HG02763 (cell line): Measurements from ENCODE around the gene DNAJC13.
A peak's percentile ranks its signal among the peaks of the same experiment; 100 is the strongest.

ENCODE experiments used
- ATAC-seq: cut with Tn5 transposase; IDR thresholded peaks from one replicate; pipeline ENCODE4 v1.9.1; 2021; ENCODE audit warnings: mild to moderate bottlenecking, moderate library complexity; ENCODE audit not compliant: unreplicated experiment

Gene DNAJC13

DNA sequence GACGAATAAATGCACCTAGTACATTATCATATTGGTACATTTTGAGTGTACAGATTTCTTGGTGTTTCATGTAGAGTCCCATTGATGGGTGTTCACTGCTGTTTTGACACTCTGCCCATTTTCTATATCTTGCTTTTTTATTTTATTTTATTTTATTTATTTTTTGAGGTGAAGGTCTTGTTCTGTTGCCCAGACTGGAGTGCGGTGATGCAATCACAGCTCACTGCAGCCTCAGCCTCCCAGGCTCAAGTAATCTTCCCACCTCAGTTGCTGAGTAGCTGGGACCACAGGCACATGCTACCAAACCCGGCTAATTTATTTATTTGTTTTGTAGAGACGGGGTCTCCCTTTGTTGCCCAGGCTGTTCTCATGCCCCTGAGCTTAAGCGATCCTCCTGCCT is 44.2 kb downstream of the DNAJC13 start:
- no peak for ATAC-seq

DNA sequence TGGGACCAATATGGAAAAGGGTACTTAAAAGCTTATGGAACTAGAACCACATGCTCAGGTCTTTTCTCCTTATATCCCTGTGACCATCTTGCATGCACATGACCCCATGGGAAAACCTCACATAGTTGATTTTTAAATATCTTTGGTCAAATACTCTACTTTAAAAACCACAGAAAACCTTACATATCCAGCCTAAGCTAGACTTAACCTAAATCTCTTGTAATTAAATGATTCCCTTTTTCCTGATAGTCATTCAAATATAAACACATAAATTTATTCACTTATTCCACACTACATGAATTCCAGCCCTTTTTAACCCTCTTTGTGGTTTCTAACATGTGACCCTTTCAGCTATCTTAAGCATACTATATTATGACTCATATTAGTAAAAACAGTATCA is 46.8 kb downstream of the DNAJC13 start:
- ATAC-seq: no peak

DNA sequence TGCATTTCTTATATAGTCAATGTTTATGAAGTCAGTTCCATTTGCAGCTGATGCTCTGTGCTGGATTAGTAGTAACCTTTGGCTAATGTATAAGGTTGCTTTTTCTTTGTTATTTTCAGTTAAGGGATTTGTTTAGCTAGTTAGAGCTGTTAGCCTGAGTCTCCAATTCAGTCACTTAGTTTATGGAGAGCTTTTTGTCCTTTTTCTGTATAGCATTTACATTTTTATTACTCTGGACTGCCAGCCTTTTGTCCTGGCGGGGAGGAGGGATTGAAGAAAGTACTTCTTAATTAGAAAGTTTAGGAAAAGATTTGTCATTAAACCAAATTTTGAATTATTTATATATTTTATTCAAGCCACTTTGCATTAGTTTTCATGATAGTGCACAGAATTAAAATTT is 52.0 kb downstream of the DNAJC13 start:
- no peak for ATAC-seq

DNA sequence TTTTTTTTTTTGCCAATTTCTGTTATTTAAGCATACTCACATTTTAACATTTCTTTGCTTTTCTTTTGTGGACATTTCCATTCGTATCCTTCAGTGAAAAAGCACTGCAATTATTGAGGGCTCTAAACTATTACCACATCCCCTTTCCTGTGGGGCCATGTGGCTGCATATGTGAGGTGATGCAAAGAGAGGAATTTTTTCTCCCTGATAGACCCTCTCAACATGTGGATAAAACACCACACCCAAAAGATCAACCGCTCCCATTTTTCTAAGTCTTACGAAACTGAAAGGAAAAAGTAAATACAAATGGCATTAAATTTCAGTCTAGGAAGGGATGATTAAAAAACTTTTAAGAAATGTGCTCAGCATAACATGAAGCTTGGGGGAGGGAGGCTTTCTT is 68.8 kb downstream of the DNAJC13 start:
- ATAC-seq: no peak

DNA sequence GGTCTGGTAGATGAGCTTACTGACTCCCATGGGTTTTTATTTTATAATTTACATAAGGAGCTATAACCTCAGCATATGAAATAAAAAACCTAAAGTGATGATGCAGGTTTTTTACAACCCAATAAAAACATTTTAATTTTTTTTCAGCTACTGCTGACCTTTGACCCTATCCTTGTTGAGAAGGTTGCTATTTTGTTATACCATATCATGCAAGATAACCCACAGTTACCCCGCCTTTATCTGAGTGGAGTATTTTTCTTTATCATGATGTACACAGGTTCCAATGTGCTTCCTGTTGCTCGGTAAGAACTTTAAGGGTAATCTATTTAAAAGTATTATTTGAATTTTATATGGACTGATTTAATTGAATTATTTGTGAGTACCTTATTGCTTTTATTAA is 70.8 kb downstream of the DNAJC13 start:
- ATAC-seq: no peak

DNA sequence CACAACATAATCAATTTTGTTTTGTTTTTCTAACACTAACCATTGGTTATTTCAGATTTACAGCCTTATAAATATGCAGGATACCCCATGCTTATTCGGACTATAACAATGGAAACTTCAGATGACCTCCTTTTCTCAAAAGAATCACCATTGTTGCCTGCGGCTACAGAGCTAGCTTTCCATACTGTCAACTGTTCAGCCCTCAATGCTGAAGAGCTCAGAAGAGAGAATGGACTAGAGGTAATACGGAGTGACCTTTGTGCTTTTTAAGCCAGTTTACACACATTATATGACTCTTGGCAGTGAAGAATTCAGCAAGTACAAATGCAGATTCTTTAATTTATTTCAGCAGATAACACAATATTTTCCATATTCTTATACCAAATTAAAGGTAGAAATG is 81.8 kb downstream of the DNAJC13 start:
- ATAC-seq: no peak

DNA sequence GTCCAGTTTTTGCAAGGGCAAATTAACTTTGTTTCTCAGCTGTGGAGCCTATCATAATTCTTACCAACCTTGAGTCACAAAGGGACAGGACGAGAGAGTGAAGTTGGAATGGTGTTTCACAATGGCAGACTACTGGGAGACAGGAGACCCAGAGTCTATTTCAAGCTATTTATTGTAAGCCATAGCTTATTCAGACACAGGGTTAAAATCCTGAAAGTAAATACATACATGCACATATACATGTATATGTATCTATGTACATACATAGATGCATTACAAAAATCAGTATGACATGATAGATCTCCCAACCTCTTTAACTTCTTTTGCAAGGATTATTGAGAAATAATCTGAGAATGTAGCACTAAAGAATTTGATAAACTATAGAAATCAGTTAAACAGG is 86.3 kb downstream of the DNAJC13 start:
- no peak for ATAC-seq

DNA sequence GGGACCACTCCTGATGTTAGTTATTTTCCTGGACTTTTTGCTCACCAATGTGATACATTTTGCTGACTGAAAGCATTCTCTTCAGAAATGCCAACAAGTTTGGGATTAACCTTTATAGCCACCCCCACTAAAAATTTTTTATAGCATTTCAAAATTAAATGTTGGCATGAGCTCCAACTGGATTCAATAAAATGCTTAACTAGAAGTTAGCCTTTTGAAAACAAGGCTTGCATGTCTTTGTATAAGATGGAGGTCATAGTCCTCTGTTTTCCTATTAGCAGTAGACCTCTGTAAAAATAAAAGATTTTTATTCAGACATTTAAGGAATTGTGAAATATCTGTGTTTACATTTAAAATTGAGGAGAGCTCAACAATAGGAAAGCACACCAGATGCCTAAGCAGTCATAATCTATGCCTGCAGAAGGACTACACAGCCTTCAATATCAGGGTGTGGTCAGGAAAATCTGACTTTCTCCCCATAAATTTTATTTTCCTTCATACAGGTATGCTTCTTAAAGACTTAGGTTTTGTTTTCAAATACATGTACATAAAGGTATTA is 87.2 kb downstream of the DNAJC13 start:
- no peak for ATAC-seq

DNA sequence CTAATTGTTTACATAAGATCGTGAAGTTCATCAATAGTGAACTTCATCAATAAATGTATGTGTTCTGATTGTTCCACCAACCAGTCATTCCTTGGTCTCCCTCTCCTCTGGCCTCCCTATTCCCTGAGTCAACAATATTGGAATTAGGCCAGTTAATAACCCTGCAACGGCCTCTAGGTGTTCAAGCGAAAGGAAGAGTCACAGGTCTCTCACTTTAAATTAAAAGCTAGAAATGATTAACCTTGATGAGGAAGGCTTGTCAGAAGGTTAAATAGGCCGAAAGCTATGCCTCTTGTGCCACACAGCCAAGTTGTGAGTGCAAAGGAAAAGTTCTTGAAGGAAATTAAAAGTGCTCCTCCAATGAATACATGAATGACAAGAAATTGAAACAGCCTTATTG is 90.4 kb downstream of the DNAJC13 start:
- no peak for ATAC-seq

DNA sequence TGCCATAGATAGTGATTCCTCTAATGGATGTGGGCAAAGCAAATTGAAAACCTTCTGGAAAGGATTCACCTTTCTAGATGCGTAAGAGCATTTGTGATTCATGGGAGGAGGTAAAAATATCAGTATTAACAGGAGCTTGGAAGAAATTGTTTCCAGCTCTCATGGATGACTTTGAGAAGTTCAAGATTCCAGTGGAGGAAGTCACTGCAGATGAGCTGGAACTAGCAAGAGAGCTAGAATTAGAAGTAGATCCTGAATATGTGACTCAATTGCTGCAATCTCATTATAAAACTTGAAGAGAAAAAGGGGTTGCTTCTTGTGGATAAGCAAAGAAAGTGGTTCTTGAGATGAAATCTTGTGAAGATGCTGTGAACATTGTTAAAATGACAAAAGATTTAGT is 91.8 kb downstream of the DNAJC13 start:
- ATAC-seq: no peak

DNA sequence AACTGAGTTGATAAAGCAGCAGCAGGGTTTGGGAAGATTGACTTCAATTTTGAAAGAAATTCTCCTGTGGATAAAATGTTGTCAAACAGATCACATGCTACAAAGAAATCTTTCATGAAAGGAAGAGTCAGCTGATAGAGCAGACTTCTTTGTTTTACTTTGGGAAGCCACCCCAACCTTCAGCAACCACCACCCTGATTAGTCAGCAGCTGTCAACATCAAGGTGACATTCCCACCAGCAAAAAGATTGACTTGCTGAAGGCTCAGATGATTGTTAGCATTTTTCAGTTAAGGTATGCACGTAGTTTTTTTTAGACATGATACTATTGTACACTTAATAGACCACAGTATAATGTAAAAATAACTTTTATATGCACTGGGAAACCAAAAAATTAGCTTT is 92.2 kb downstream of the DNAJC13 start:
- ATAC-seq: no peak

DNA sequence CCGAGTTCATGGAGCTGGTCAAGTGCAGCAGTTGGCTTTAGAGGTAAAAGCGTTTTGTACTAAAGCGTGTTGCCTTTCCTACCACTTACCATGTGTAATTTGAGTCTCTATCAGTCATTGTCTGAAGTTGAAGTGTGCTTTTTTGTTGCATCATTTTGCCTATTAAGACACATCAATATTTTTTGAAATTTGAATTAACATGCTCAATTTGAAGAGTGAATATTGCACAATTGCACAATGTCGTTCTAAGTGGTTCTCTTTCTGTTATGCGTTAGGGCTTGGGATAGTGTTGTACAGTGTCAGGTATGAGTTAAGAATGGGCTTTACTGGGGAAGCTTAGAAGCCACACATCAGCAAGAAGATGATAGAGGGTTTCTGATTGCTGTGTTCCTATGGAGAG is 95.8 kb downstream of the DNAJC13 start:
- ATAC-seq: no peak

DNA sequence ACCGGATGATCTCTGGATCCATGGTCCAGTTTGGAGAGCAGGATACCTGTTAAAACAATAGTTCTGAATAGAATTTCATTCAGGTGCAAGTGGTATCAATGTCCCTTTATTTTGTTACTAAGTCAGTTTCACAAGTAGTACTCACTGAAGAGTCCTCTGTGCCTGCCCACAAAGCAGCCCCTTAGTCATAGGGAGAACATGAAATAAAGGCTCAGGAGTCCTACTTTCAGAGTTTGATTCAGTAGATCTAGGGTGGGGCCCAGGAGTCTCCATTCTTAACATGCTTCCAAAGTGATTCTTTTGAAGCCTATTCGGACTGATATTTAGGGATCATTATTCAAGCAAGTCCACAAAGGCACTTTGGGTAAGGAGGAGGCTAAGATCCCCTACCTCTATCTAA is 100.0 kb downstream of the DNAJC13 start:
- ATAC-seq: no peak

DNA sequence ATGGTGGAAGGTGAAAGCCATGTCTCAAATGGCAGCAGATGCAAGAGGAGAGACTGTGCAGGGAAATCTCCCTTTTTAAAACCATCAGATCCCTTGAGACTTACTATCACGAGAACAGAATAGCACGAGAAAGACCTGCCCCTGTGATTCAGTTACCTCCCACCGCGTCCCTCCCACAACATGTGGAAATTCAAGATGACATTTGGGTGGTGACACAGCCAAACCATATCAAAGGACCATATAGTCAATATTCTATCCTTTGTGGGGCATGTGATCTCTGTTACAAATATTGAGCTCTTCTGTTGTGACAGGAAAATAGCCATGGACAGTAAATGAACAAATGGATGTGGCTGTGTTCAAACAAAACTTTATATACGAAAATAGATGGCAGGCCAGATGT is 102.6 kb downstream of the DNAJC13 start:
- no peak for ATAC-seq

DNA sequence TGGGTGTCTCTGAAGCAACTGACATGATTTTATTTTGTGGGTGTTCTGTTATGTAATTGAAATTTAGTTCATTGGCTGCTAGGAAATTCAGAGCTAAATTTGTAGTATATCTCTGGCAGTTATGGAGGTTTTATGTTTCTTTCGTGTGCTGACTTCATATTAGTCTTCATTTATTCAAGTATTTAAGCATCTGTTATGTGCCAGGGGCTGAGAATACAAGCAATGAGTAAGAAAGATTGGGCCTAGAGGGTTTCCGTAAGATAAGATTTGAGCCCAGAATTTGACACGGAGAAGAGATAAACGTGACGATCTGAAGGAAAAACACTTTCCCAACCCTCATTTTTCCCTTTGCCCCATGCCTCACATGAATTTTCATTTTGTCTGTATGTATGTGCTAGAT is 104.6 kb downstream of the DNAJC13 start:
- ATAC-seq: no peak

DNA sequence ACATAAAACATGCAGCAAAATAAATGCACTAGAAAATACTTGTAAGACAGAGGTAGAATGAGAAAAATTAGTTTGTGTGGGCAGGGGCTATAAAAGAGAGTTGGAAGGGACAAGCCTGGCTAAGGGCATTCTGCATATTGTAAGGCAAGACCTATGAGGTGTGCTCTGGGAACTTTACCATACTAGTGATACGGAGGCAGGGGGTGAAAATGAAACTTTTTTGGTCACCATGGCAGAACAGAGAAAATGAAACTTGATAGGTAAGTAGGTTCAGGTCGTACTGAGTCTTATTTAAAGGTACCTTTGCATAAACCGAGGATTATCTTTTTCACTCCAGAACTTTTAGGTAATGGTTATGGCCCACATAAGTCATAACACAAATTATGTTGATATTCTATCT is 105.1 kb downstream of the DNAJC13 start:
- ATAC-seq: peak; percentile 78

DNA sequence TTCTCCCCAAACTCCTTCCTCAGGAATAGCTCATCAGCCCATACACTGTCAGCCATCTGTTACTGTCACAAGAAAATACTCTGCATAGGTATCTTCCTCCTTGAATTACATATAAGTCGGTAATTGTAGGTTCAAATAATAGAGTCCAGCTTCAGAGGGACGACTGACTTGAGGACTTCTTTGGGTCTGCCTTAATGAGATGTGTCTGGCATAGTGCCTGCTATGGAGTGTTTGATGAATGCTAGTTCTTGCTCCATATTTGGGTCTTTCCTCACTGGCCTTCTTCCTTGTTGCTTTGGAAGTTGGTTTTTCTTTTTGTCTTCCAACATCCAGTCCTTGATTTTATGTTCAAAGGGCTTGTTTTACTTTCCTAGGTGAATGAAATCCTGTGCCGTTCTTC is 113.3 kb downstream of the DNAJC13 start:
- no peak for ATAC-seq

DNA sequence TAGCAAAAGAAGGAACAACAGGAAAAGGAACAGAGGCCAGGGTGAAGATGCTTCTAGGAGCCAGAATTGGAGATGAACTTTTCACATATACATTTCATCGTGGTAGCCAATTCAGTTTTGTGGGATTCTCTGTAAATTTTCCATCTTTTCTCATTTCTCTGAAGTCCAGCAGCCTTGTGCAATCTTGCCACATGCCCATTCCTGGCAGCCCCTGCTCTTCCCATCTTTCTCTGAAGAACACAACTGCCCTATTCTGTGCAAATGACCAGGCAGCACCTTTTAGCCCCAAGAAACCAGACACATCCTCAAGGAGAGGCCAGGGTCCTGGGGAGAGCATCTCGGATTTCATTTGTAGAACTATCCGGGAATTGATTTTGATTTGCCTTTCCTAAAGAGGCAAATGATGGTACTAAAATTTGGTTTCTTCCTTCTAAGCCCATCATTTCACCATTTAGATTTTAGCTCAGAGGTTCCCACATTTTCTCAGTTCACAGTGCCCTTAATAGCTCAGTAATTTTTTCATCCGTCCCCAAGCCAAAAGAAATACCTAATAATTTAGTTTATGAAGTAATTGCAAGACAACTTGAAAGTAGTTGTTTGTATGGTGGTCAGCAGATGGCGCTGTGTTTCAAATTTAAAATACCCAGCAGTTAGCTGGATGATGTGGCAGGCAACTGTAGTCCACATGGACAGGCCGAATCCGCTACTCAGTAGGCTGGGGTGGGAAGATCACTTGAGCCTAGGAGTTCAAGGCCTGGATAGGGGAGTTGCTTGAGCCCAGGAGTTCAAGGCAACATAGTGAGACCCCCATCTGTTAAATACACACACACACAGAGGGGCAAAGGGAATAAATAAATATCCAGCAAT is 118.5 kb downstream of the DNAJC13 start:
- no peak for ATAC-seq

DNA sequence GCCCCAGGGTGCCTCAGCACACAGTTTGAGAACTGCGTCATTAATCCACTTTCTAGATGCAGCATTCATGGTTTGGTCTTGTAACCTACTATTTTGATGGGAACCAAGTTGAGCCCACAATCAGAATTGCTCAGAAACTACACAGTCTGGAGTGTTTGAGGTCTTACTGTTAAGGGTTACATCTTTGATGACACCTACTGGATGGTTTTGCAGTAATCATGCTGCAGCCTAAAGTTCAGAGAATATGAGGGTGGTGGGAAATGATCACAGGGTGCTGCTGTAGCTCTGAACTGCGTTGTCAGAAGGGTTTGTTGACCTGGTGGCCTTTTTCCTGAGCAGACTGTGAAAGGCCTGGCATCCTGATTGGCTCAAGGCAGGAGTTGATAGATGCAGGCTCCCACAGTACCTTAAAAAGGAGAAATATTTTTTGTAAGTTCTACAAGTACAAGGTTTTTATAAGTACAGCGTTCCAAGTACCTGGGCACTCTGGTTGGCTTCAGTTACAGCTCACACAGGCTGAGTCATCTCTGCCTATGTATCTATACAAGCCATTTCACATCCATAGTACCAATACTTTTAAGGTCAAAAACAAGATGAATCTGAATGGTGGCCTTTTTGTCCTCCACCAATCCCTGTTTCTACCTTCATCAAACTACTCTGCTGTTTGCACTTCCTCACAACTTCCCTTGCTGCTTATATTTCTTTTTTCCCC is 119.3 kb downstream of the DNAJC13 start:
- ATAC-seq: no peak

DNA sequence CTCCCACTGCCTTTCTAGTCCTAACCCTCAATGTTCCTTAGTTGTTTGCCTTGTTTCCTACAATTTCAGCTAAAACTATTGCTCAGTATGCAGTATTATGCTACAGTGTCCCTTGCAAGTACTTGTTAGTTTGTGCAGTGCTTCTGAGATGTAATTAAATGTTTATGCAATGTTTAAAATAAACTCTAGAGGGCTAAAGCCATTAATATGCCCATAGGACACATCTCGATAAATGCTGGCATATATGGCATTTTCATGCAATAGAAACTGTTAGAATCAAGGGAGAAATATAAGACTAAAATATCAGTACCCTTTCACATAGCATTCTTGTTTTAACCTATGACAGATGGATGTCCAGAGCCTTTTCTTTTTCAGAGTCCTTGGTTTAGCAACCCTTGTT is 120.0 kb downstream of the DNAJC13 start:
- no peak for ATAC-seq

DNA sequence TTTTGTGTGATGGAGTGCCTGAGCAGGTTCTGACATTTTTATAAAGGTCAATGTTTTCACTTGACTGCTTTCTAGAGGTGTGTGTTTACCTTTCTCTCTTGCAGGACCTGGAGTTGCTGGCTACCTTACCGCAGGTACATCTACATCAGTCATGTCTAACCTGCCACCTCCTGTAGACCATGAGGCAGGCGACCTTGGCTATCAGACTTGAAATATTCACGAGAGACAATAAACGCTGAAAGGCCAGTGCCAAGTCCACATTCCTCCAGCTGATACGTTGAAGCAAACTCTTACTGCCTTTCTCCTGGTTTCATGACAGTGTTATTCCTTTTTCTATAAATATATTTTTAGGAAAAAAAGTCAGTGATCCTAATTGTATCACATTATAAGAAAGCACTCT is 120.8 kb downstream of the DNAJC13 start:
- ATAC-seq: no peak

DNA sequence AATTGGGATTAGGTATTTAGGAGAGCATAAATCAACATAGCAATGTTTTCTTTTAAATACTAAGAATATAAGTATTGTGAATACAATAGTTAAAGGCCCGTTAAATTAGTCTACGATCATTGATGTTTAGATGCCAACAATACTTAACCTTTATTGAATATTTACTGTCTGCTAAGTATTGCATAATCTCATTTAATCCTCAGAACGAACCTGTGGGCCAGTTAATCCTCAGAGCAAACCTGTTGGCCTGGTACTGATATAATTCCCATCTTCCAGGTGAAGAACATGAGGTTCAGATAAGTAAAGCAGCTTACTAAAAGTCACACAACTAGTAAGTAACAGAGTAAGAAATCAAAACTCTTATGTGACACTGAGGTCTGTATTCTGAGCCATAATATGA is 122.4 kb downstream of the DNAJC13 start:
- ATAC-seq: no peak
